OCI-LY7 (cell line): ENCODE data around the gene ERP27. TPM values are rescaled to one million over a fixed set of nuclear protein-coding genes. Genes with fewer than 3 reads are reported as not detected.

ENCODE experiments used
- BruUV-seq: library from RNA; stranded (reverse); fragments of 400-500 nt; replicated peaks from 2 replicates; lab custom pipeline; 2021; lab: Mats Ljungman, UMichigan
- CTCF ChIA-PET: fragments of 300-600 bp; sonication (Branson Sonifier 250); formaldehyde crosslinking; loops from one replicate; lab custom pipeline; 2022; ENCODE audit warnings: antibody characterized with exemption; ENCODE audit not compliant: unreplicated experiment; lab: Charles Lee
- POLR2A ChIA-PET: fragments of 300-600 bp; sonication (Branson Sonifier 250); formaldehyde crosslinking; loops from one replicate; lab custom pipeline; 2022; ENCODE audit warnings: antibody characterized with exemption; lab: Charles Lee
- DNase-seq: peaks from one replicate; pipeline ENCODE4 v3.0.0-alpha.2; 2015; ENCODE audit warnings: low spot score
- H2AFZ ChIP-seq: fragments of 200-600 bp; sonication (generic), shearing (Covaris generic); 2 replicates; pipeline ENCODE4 v1.6.1; 2014; ENCODE audit warnings: mild to moderate bottlenecking, antibody characterized with exemption, low read length, moderate library complexity
- H3K27ac ChIP-seq: fragments of 200-600 bp; sonication (generic); 2 replicates; pipeline ENCODE4 v1.5.1; 2014; ENCODE audit warnings: mixed run types, low read depth, mild to moderate bottlenecking, moderate library complexity, low read length, inconsistent platforms; ENCODE audit not compliant: poor library complexity, severe bottlenecking
- H3K36me3 ChIP-seq: fragments of 200-600 bp; sonication (generic); 2 replicates; pipeline ENCODE4 v1.6.1; 2014; ENCODE audit warnings: mild to moderate bottlenecking, antibody characterized with exemption, low read length, moderate library complexity, mixed read lengths; ENCODE audit not compliant: insufficient read depth
- H3K4me1 ChIP-seq: fragments of 200-600 bp; sonication (generic); 2 replicates; pipeline ENCODE4 v1.5.1; 2014; ENCODE audit warnings: mild to moderate bottlenecking, low read length; ENCODE audit not compliant: insufficient read depth, poor library complexity, severe bottlenecking
- H3K4me2 ChIP-seq: fragments of 200-600 bp; sonication (generic); 2 replicates; pipeline ENCODE4 v1.6.1; 2014; ENCODE audit warnings: mild to moderate bottlenecking, low read length
- H3K4me3 ChIP-seq: fragments of 200-600 bp; sonication (generic); 2 replicates; pipeline ENCODE4 v1.5.1; 2014; ENCODE audit warnings: mild to moderate bottlenecking, low read depth, low read length; ENCODE audit not compliant: poor library complexity, severe bottlenecking
- H3K79me2 ChIP-seq: fragments of 200-600 bp; sonication (generic); 2 replicates; pipeline ENCODE4 v1.6.1; 2016; ENCODE audit warnings: low read depth, mild to moderate bottlenecking, low read length, moderate library complexity, mixed read lengths; ENCODE audit not compliant: insufficient read depth
- H3K9me2 ChIP-seq: fragments of 200-600 bp; sonication (generic); 2 replicates; pipeline ENCODE4 v1.6.1; 2016; ENCODE audit warnings: mild to moderate bottlenecking, low read length, mixed read lengths; ENCODE audit not compliant: insufficient read depth
- H3K9me3 ChIP-seq: fragments of 200-600 bp; sonication (generic); 2 replicates; pipeline ENCODE4 v1.6.1; 2014; ENCODE audit warnings: mild to moderate bottlenecking, mixed run types, low read length, mixed read lengths
- H4K20me1 ChIP-seq: fragments of 200-600 bp; sonication (generic); 2 replicates; pipeline ENCODE4 v1.6.1; 2014; ENCODE audit warnings: mild to moderate bottlenecking, antibody characterized with exemption, low read length, moderate library complexity, mixed read lengths; ENCODE audit not compliant: insufficient read depth
- CTCF ChIP-seq: fragments of 200-600 bp; sonication (generic); conservative IDR thresholded peaks from 2 replicates; pipeline ENCODE4 v1.5.1; 2014; ENCODE audit warnings: mild to moderate bottlenecking, antibody characterized with exemption, low read length, moderate library complexity, mixed read lengths
- EZH2phosphoT487 ChIP-seq: fragments of 200-600 bp; sonication (generic); IDR thresholded peaks from 2 replicates; pipeline ENCODE4 v1.6.1; 2018; ENCODE audit warnings: low read depth, borderline replicate concordance, mild to moderate bottlenecking, mixed run types, antibody characterized with exemption, low read length, moderate library complexity, mixed read lengths
- intact Hi-C: fragments of 100-400 bp; cut with micrococcal nuclease; formaldehyde crosslinking; loops from one replicate; pipeline ENCODE4 v1.10.0; 2022; ENCODE audit not compliant: unreplicated experiment
- total RNA-seq, 2 experiments: library from RNA; depleted of rRNA in 1 of 2; stranded (reverse); fragments of >200 nt in 1 of 2; shearing (Covaris generic) in 1 of 2; gene quantifications; 2 replicates each; pipeline ENCODE4 v1.2.3, GENCODE V29; 2014 to 2022

ERP27 gene
- total RNA-seq, 2 experiments from 2014 or later: 1.7 to 1.9 TPM

GRCh38 chr12:14927267-14927666 is 11.1 kb downstream of the ERP27 start:
- H3K27ac ChIP-seq: no peak overlapping the region
- CTCF ChIA-PET: no interaction called here
- no peaks in the 10 kb centered on the region for H3K9me2 ChIP-seq
- intact Hi-C loops: no loop called here
- H3K79me2 ChIP-seq: no peaks in the 10 kb centered on the region
- H3K4me3 ChIP-seq: no peak overlapping the region
- BruUV-seq: no TSS peak
- no peaks in the 10 kb centered on the region; the same call in 1 of the 2 replicates for H3K36me3 ChIP-seq
- DNase-seq: no peak
- H3K9me3 ChIP-seq: no peaks in the 10 kb centered on the region
- POLR2A ChIA-PET: interaction anchor here (0.9 to 1.2 kb wide), 5 partner anchors 10 to 76 kb away, joined by 3 read pairs; partner anchors contain the start of gene ARHGDIB
- TF ChIP-seq CTCF (no peak), EZH2phosphoT487 (no peak)
- no peak overlapping the region for H3K4me2 ChIP-seq
- H2AFZ ChIP-seq: no peak overlapping the region
- H3K4me1 ChIP-seq: peaks cover 5% of the 10 kb centered on the region
- H4K20me1 ChIP-seq: no peaks in the 10 kb centered on the region

- CTCF ChIA-PET: no interaction called here
- intact Hi-C loops: no loop called here
- TF ChIP-seq EZH2phosphoT487 (no peak), CTCF (no peak)
Observed at GRCh38 chr12:14924541-14924940, 13.8 kb downstream of the ERP27 start.

GRCh38 chr12:14923944-14924343 is 14.4 kb downstream of the ERP27 start:
- intact Hi-C loops: no loop called here
- POLR2A ChIA-PET: interaction anchor here (0.7 to 0.8 kb wide), 2 partner anchors 41 to 277 kb away, joined by 3 to 4 read pairs; no protein-coding TSS in a partner anchor
- H3K9me2 ChIP-seq: no peaks in the 10 kb centered on the region

More at GRCh38 chr12:14924541-14924940, 13.8 kb downstream of the ERP27 start:
- Histone ChIP-seq H3K27ac (no peak overlapping the region), H3K4me1 (peaks cover 16% of the 10 kb centered on the region), H4K20me1 (no peaks in the 10 kb centered on the region), H3K79me2 (no peaks in the 10 kb centered on the region), H3K4me3 (no peak overlapping the region), H3K36me3 (peaks cover 5% of the 10 kb centered on the region; the same call in 1 of the 2 replicates), H3K9me3 (no peaks in the 10 kb centered on the region), H3K4me2 (no peak overlapping the region), H2AFZ (no peak overlapping the region), H3K9me2 (no peaks in the 10 kb centered on the region)
- BruUV-seq: no TSS peak
- DNase-seq: no peak
- POLR2A ChIA-PET: interaction anchor here (1.1 kb wide), 1 partner anchor 11 kb away, joined by 4 read pairs; no protein-coding TSS in a partner anchor

More at GRCh38 chr12:14923944-14924343, 14.4 kb downstream of the ERP27 start:
- H3K4me2 ChIP-seq: no peak overlapping the region
- no peak overlapping the region for H3K27ac ChIP-seq
- BruUV-seq: no TSS peak
- no peaks in the 10 kb centered on the region for H3K79me2 ChIP-seq
- no peaks in the 10 kb centered on the region for H3K9me3 ChIP-seq
- no peak overlapping the region for H3K4me3 ChIP-seq
- no peaks in the 10 kb centered on the region for H4K20me1 ChIP-seq
- peaks cover 8% of the 10 kb centered on the region; the same call in 1 of the 2 replicates for H3K36me3 ChIP-seq
- no peak for TF ChIP-seq CTCF
- TF ChIP-seq EZH2phosphoT487: no peak
- peaks cover 16% of the 10 kb centered on the region for H3K4me1 ChIP-seq
- DNase-seq: no peak
- H2AFZ ChIP-seq: no peak overlapping the region
- CTCF ChIA-PET: no interaction called here
